CD4-positive, alpha-beta T cell treated with Interferon alpha-2 for 1 hour (primary cell): Measurements from ENCODE around the gene TBC1D25.
"Not testable (repeated sequence)": the region's sequence is repeated elsewhere in the genome, so short reads cannot be mapped to it uniquely, and the experiment has no call there.

Experiments used
- DNase-seq, 2 donors: peaks; one replicate each; pipeline ENCODE4 v3.0.0-alpha.2; 2020 to 2022

The TBC1D25 gene

GRCh38 chrX:48516285-48516684 lies 23.2 kb upstream of the TBC1D25 start:
- DNase-seq, result no peak

- no peak for DNase-seq
These were observed 22.5 kb upstream of the TBC1D25 start for GRCh38 chrX:48516987-48517386.

GRCh38 chrX:48519481-48519880 lies 20.0 kb upstream of the TBC1D25 start:
- not testable (repeated sequence) for DNase-seq

GRCh38 chrX:48520455-48520854 lies 19.1 kb upstream of the TBC1D25 start:
- DNase-seq, result peak; percentile 20 to 52

GRCh38 chrX:48520976-48521352 lies 18.6 kb upstream of the TBC1D25 start:
- no peak for DNase-seq

GRCh38 chrX:48521353-48522243 lies 17.9 kb upstream of the TBC1D25 start, which contains the start of gene EBP:
EBP (plus strand) TSS chrX:48521808; CDS start chrX:48523772, 1,964 bp downstream.
- peak; percentile 95 to 97 for DNase-seq

GRCh38 chrX:48522291-48522690 lies 17.2 kb upstream of the TBC1D25 start:
- no peak for DNase-seq

GRCh38 chrX:48523682-48524081 lies 15.8 kb upstream of the TBC1D25 start:
- DNase-seq, result no peak

GRCh38 chrX:48525853-48526252 lies 13.7 kb upstream of the TBC1D25 start:
- DNase-seq, result not testable (repeated sequence)

GRCh38 chrX:48530736-48531135 lies 8.8 kb upstream of the TBC1D25 start:
- DNase-seq, result no peak

GRCh38 chrX:48531358-48531959 lies 8.1 kb upstream of the TBC1D25 start:
- DNase-seq, result peak in 1 of 2 donors; percentile 45

- no peak for DNase-seq
These were observed 7.4 kb upstream of the TBC1D25 start for GRCh38 chrX:48532161-48532560.

- DNase-seq, result no peak
These were observed 6.3 kb upstream of the TBC1D25 start for GRCh38 chrX:48533165-48533564.

- DNase-seq, result no peak
These were observed 721 bp upstream of the TBC1D25 start for GRCh38 chrX:48538641-48539344.

GRCh38 chrX:48540028-48540375 lies 488 bp downstream of the TBC1D25 start:
- peak; percentile 68 to 76 for DNase-seq

GRCh38 chrX:48540480-48540879 lies 966 bp downstream of the TBC1D25 start:
- DNase-seq, result peak in 1 of 2 donors; percentile 19

- no peak for DNase-seq
These were observed 1.8 kb downstream of the TBC1D25 start for GRCh38 chrX:48541140-48541814.

- no peak for DNase-seq
These were observed 9.4 kb downstream of the TBC1D25 start for GRCh38 chrX:48548871-48549270.

GRCh38 chrX:48555731-48556325 lies 16.3 kb downstream of the TBC1D25 start:
- DNase-seq, result not testable (repeated sequence)

- DNase-seq, result no peak
These were observed 18.8 kb downstream of the TBC1D25 start for GRCh38 chrX:48558271-48558670.

GRCh38 chrX:48559636-48560035 lies 20.1 kb downstream of the TBC1D25 start:
- DNase-seq, result no peak

GRCh38 chrX:48560056-48560455 lies 20.5 kb downstream of the TBC1D25 start:
- DNase-seq, result no peak

GRCh38 chrX:48560681-48561080 lies 21.2 kb downstream of the TBC1D25 start:
- no peak for DNase-seq
